H9 (cell line): ENCODE results near the gene ANKS3. TPM values are rescaled to one million over a fixed set of nuclear protein-coding genes. Genes with fewer than 3 reads are reported as not detected.

ENCODE experiments used
- DNase-seq: peaks from one replicate; pipeline ENCODE4 v3.0.0-alpha.2; 2017
- H2AFZ ChIP-seq: one replicate; pipeline ENCODE4 v1.6.1; 2013; ENCODE audit warnings: mild to moderate bottlenecking, low read length, control low read depth, moderate library complexity
- H2AK5ac ChIP-seq: 2 replicates; pipeline ENCODE4 v1.6.1; 2013; ENCODE audit warnings: low read length, control low read depth, mixed read lengths; ENCODE audit not compliant: insufficient read length
- H2BK120ac ChIP-seq: one replicate; pipeline ENCODE4 v1.6.1; 2013; ENCODE audit warnings: low read depth, mild to moderate bottlenecking, low read length, control low read depth, inconsistent platforms; ENCODE audit not compliant: poor library complexity, severe bottlenecking
- H2BK12ac ChIP-seq: 2 replicates; pipeline ENCODE4 v1.6.1; 2013; ENCODE audit warnings: low read length, control low read depth, mixed read lengths, low read depth; ENCODE audit not compliant: insufficient read length
- H2BK15ac ChIP-seq: 2 replicates; pipeline ENCODE4 v1.6.1; 2013; ENCODE audit warnings: low read depth, low read length, control low read depth
- H2BK20ac ChIP-seq: one replicate; pipeline ENCODE4 v1.6.1; 2013; ENCODE audit warnings: low read depth, mild to moderate bottlenecking, low read length, control low read depth, inconsistent platforms; ENCODE audit not compliant: poor library complexity, severe bottlenecking
- H2BK5ac ChIP-seq: 2 replicates; pipeline ENCODE4 v1.6.1; 2013; ENCODE audit warnings: low read length, control low read depth, mixed read lengths; ENCODE audit not compliant: insufficient read length
- H3K14ac ChIP-seq: 2 replicates; pipeline ENCODE4 v1.6.1; 2013; ENCODE audit warnings: low read length, control low read depth; ENCODE audit not compliant: insufficient read depth
- H3K18ac ChIP-seq: 2 replicates; pipeline ENCODE4 v1.6.1; 2013; ENCODE audit warnings: low read depth, mild to moderate bottlenecking, mixed read lengths, low read length, control low read depth; ENCODE audit not compliant: insufficient read length
- H3K23ac ChIP-seq: 2 replicates; pipeline ENCODE4 v1.6.1; 2013; ENCODE audit warnings: low read length, control low read depth, mixed read lengths, low read depth; ENCODE audit not compliant: insufficient read length
- H3K23me2 ChIP-seq: 2 replicates; pipeline ENCODE4 v1.6.1; 2013; ENCODE audit warnings: low read depth, mild to moderate bottlenecking, mixed read lengths, low read length, control low read depth; ENCODE audit not compliant: insufficient read length, poor library complexity, severe bottlenecking
- H3K27ac ChIP-seq: 2 replicates; pipeline ENCODE4 v1.5.1; 2013; ENCODE audit warnings: low read length, control low read depth, mixed read lengths, low read depth; ENCODE audit not compliant: insufficient read length
- H3K27me3 ChIP-seq: 2 replicates; pipeline ENCODE4 v1.6.1; 2013; ENCODE audit warnings: low read length, control low read depth, inconsistent platforms; ENCODE audit not compliant: insufficient read depth
- H3K4ac ChIP-seq: 2 replicates; pipeline ENCODE4 v1.6.1; 2013; ENCODE audit warnings: low read depth, mild to moderate bottlenecking, control low read depth, inconsistent platforms, low read length, moderate library complexity
- H3K4me1 ChIP-seq: 2 replicates; pipeline ENCODE4 v1.6.1; 2013; ENCODE audit warnings: low read length, control low read depth, inconsistent platforms; ENCODE audit not compliant: insufficient read depth
- H3K4me2 ChIP-seq: 2 replicates; pipeline ENCODE4 v1.6.1; 2013; ENCODE audit warnings: low read length, control low read depth, mixed read lengths; ENCODE audit not compliant: insufficient read length, insufficient read depth
- H3K56ac ChIP-seq: 2 replicates; pipeline ENCODE4 v1.6.1; 2013; ENCODE audit warnings: low read depth, mild to moderate bottlenecking, mixed read lengths, low read length, control low read depth; ENCODE audit not compliant: insufficient read length
- H3K79me1 ChIP-seq: 2 replicates; pipeline ENCODE4 v1.6.1; 2013; ENCODE audit warnings: low read depth, mild to moderate bottlenecking, moderate library complexity, low read length, control low read depth, inconsistent platforms; ENCODE audit not compliant: insufficient read depth, poor library complexity, severe bottlenecking
- H3K79me2 ChIP-seq: 2 replicates; pipeline ENCODE4 v1.6.1; 2013; ENCODE audit warnings: low read length, control low read depth, inconsistent platforms; ENCODE audit not compliant: insufficient read depth
- H3K9ac ChIP-seq: 2 replicates; pipeline ENCODE4 v1.6.1; 2013; ENCODE audit warnings: low read length, control low read depth, mixed read lengths; ENCODE audit not compliant: insufficient read length; ENCODE audit errors: extremely low read depth
- H3K9me3 ChIP-seq: one replicate; pipeline ENCODE4 v1.6.1; 2013; ENCODE audit warnings: low read depth, low read length, inconsistent platforms; ENCODE audit not compliant: control insufficient read depth
- H3T11ph ChIP-seq: one replicate; pipeline ENCODE4 v1.6.1; 2013; ENCODE audit warnings: mild to moderate bottlenecking, low read length, control low read depth, inconsistent platforms
- H4K20me1 ChIP-seq: one replicate; pipeline ENCODE4 v1.6.1; 2013; ENCODE audit not compliant: control insufficient read depth, insufficient read length, insufficient read depth
- H4K5ac ChIP-seq: 2 replicates; pipeline ENCODE4 v1.6.1; 2013; ENCODE audit warnings: low read depth, mild to moderate bottlenecking, mixed read lengths, low read length, control low read depth; ENCODE audit not compliant: insufficient read length
- H4K8ac ChIP-seq: replicated peaks from 2 replicates; pipeline ENCODE4 v1.6.1; 2013; ENCODE audit warnings: low read length, control low read depth, mixed read lengths, low read depth; ENCODE audit not compliant: insufficient read length
- H4K91ac ChIP-seq: 2 replicates; pipeline ENCODE4 v1.6.1; 2013; ENCODE audit warnings: low read depth, mild to moderate bottlenecking, moderate library complexity, mixed read lengths, low read length, control low read depth; ENCODE audit not compliant: insufficient read length
- H3K27ac Mint-ChIP-seq, 3 experiments: 2 replicates in 2 of 3; 3 replicates in 1 of 3; pipeline ENCODE4 v1.8.0; 2020 to 2021; ENCODE audit warnings: mixed read lengths in 3 of 3, mild to moderate bottlenecking in 1 of 3, moderate library complexity in 1 of 3
- H3K27me3 Mint-ChIP-seq: 2 replicates; pipeline ENCODE4 v1.8.0; 2021; ENCODE audit warnings: low read depth, mild to moderate bottlenecking, moderate library complexity, mixed read lengths
- H3K36me3 Mint-ChIP-seq, 3 experiments: 2 replicates in 2 of 3; 3 replicates in 1 of 3; pipeline ENCODE4 v1.8.0; 2020 to 2021; ENCODE audit warnings: low read depth in 3 of 3, mixed read lengths in 3 of 3; ENCODE audit not compliant: insufficient read depth in 1 of 3
- H3K4me1 Mint-ChIP-seq, 2 experiments: 2 replicates each; pipeline ENCODE4 v1.8.0; 2020; ENCODE audit warnings: mixed read lengths in 2 of 2
- H3K4me3 Mint-ChIP-seq, 2 experiments: 2 replicates in 1 of 2; 3 replicates in 1 of 2; pipeline ENCODE4 v1.8.0; 2020 to 2021; ENCODE audit warnings: mild to moderate bottlenecking in 2 of 2, mixed read lengths in 2 of 2, moderate library complexity in 1 of 2
- H3K9me3 Mint-ChIP-seq, 2 experiments: 2 replicates in 1 of 2; 3 replicates in 1 of 2; pipeline ENCODE4 v1.8.0; 2020; ENCODE audit warnings: mild to moderate bottlenecking in 2 of 2, mixed read lengths in 2 of 2, moderate library complexity in 1 of 2
- WGBS: extraction: QIAGEN DNeasy Blood & Tissue Kit; methylation state at CpG from one replicate; pipeline ENCODE4 v1.1.7; 2013; ENCODE audit warnings: missing lambda C conversion rate, low lambda C conversion rate, mixed read lengths; ENCODE audit not compliant: insufficient read length; ENCODE audit errors: extremely low coverage; 5-methylcytosine and 5-hydroxymethylcytosine counted together
- total RNA-seq: library from RNA; stranded (reverse); gene quantifications from 2 replicates; pipeline ENCODE4 v1.2.1, GENCODE V29; 2021
- TF ChIP-seq, protein P1 (sequence below): fragments of 200-600 bp; sonication (generic); conservative IDR thresholded peaks from 3 replicates; pipeline ENCODE4 v1.8.0; 2021; ENCODE audit warnings: antibody characterized with exemption, mild to moderate bottlenecking

Gene ANKS3
- total RNA-seq, 1 experiment from 2014 or later, result 32.0 TPM

DNA sequence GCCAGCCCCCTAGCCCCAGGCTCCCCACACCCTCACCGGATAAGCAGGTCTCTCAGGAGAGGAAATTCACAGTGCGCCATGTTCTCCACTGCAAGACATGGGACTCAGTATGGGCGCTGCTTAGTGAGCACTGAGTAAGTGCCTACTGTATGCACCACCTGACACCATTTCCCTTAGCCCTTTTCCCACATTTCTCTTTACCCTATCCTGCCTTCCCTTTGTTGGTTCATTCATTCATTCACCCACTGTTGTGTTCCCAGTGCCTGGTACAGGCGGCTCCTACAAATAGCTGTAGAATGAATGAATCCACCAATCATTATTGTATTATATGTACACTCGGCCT, 44.0 kb upstream of the ANKS3 start:
- Histone ChIP-seq H2AK5ac (no peak overlapping the region), H3K4ac (no peak overlapping the region), H2BK20ac (no peak overlapping the region), H3K14ac (no peak overlapping the region), H2BK5ac (no peak overlapping the region), H3K27ac (no peak overlapping the region), H2BK12ac (no peak overlapping the region), H3K4me1 (no peaks in the 10 kb centered on the region), H4K20me1 (no peaks in the 10 kb centered on the region), H4K91ac (no peak overlapping the region), H3K79me2 (no peaks in the 10 kb centered on the region), H4K8ac (no peak overlapping the region), H3K23me2 (no peaks in the 10 kb centered on the region), H2BK120ac (no peak overlapping the region), H3K79me1 (no peaks in the 10 kb centered on the region), H2AFZ (no peak overlapping the region), H2BK15ac (no peak overlapping the region), H3K27me3 (no peaks in the 10 kb centered on the region; the same call in 1 of the 2 replicates), H3K56ac (no peak overlapping the region), H3K4me2 (no peak overlapping the region), H3K23ac (no peak overlapping the region), H3K9ac (no peak overlapping the region), H3K18ac (no peak overlapping the region), H3K9me3 (no peaks in the 10 kb centered on the region), H3T11ph (no peak overlapping the region), H4K5ac (no peak overlapping the region)
- TF ChIP-seq, protein P1, sequence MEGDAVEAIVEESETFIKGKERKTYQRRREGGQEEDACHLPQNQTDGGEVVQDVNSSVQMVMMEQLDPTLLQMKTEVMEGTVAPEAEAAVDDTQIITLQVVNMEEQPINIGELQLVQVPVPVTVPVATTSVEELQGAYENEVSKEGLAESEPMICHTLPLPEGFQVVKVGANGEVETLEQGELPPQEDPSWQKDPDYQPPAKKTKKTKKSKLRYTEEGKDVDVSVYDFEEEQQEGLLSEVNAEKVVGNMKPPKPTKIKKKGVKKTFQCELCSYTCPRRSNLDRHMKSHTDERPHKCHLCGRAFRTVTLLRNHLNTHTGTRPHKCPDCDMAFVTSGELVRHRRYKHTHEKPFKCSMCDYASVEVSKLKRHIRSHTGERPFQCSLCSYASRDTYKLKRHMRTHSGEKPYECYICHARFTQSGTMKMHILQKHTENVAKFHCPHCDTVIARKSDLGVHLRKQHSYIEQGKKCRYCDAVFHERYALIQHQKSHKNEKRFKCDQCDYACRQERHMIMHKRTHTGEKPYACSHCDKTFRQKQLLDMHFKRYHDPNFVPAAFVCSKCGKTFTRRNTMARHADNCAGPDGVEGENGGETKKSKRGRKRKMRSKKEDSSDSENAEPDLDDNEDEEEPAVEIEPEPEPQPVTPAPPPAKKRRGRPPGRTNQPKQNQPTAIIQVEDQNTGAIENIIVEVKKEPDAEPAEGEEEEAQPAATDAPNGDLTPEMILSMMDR, result no peak
- no peak overlapping the region for H3K4me3 Mint-ChIP-seq
- no peaks in the 10 kb centered on the region for H3K4me1 Mint-ChIP-seq
- WGBS, result no CpG with 5 or more reads among the region's 5 CpGs
- H3K27me3 Mint-ChIP-seq, result no peaks in the 10 kb centered on the region; the same call in none of the 2 replicates
- no peaks in the 10 kb centered on the region for H3K36me3 Mint-ChIP-seq
- H3K9me3 Mint-ChIP-seq, result no peaks in the 10 kb centered on the region; a peak in 2 of 5 replicates
- DNase-seq, result no peak
- H3K27ac Mint-ChIP-seq, result no peak overlapping the region
